Fibroblast of lung (primary cell): Measurements from ENCODE around the gene PSEN1. TPM values are rescaled to one million over a fixed set of nuclear protein-coding genes. Genes with fewer than 3 reads are reported as not detected.

Experiments used
- DNase-seq, 2 donors: peaks; one replicate each; pipeline versions ENCODE4 v3.0.0 to v3.0.0-alpha.2; 2010; ENCODE audit warnings: low read depth in 2 of 2
- H2AFZ ChIP-seq: 2 replicates; pipeline ENCODE4 v1.5.1; 2012; ENCODE audit warnings: low read length, control low read depth, inconsistent platforms
- H3K27ac ChIP-seq: 2 replicates; pipeline ENCODE4 v1.5.1; 2011; ENCODE audit warnings: low read length, control low read depth; ENCODE audit not compliant: insufficient read depth
- H3K27me3 ChIP-seq: 2 replicates; pipeline ENCODE4 v1.5.1; 2011; ENCODE audit warnings: mild to moderate bottlenecking, low read length; ENCODE audit not compliant: control insufficient read depth, insufficient read depth
- H3K36me3 ChIP-seq: 2 replicates; pipeline ENCODE4 v1.5.1; 2011; ENCODE audit warnings: low read length; ENCODE audit not compliant: control insufficient read depth, insufficient read depth
- H3K4me1 ChIP-seq: 2 replicates; pipeline ENCODE4 v1.5.1; 2011; ENCODE audit warnings: low read length; ENCODE audit not compliant: control insufficient read depth, insufficient read depth; ENCODE audit errors: extremely low read depth
- H3K4me2 ChIP-seq: 2 replicates; pipeline ENCODE4 v1.5.1; 2011; ENCODE audit warnings: low read length, control low read depth; ENCODE audit not compliant: insufficient read depth; ENCODE audit errors: extremely low read depth
- H3K4me3 ChIP-seq, 4 experiments: fragments of 200-600 bp in 1 of 4; sonication (generic) in 1 of 4; replicated peaks in 1 of 4; 2 replicates each; pipeline ENCODE4 v1.5.1; 2011 to 2016; ENCODE audit warnings: low read length in 4 of 4, low read depth in 3 of 4, mild to moderate bottlenecking in 3 of 4, control low read depth in 2 of 4, inconsistent platforms in 1 of 4, mixed read lengths in 1 of 4; ENCODE audit not compliant: insufficient read depth in 1 of 4; ENCODE audit errors: control extremely low read depth in 1 of 4
- H3K79me2 ChIP-seq: 2 replicates; pipeline ENCODE4 v1.5.1; 2012; ENCODE audit warnings: mild to moderate bottlenecking, low read length, inconsistent platforms; ENCODE audit not compliant: control insufficient read depth, insufficient read depth
- H3K9ac ChIP-seq: 2 replicates; pipeline ENCODE4 v1.5.1; 2011; ENCODE audit warnings: mild to moderate bottlenecking, low read length, control low read depth; ENCODE audit not compliant: insufficient read depth
- H3K9me3 ChIP-seq: 2 replicates; pipeline ENCODE4 v1.5.1; 2012; ENCODE audit warnings: low read depth, low read length; ENCODE audit not compliant: control insufficient read depth, insufficient read depth
- H4K20me1 ChIP-seq: 2 replicates; pipeline ENCODE4 v1.5.1; 2011; ENCODE audit warnings: low read length; ENCODE audit not compliant: control insufficient read depth, insufficient read depth; ENCODE audit errors: extremely low read depth
- EZH2 ChIP-seq: IDR thresholded peaks from 2 replicates; pipeline ENCODE4 v1.5.1; 2012; ENCODE audit warnings: low read length, control low read depth, mild to moderate bottlenecking; ENCODE audit errors: missing control alignments
- polyA plus RNA-seq, 2 donors: library from polyadenylated mRNA; depleted of rRNA in 1 of 2; stranded (reverse) in 1 of 2; unstranded in 1 of 2; fragments of >200 nt; gene quantifications; 2 replicates each; pipeline ENCODE4 v1.2.1, GENCODE V29; 2011 to 2012; ENCODE audit warnings: missing spikeins in 1 of 2
- total RNA-seq: library from RNA; depleted of rRNA; stranded (reverse); fragments of >200 nt; gene quantifications from 2 replicates; pipeline ENCODE4 v1.2.1, GENCODE V29; 2014
- TF ChIP-seq, protein P1 (sequence below), 2 donors: IDR thresholded peaks in 1 of 2; conservative IDR thresholded peaks in 1 of 2; 1 replicate in 1 of 2; 2 replicates in 1 of 2; pipeline ENCODE4 v1.5.1; 2011 to 2012; ENCODE audit warnings: low read length in 2 of 2, control low read depth in 1 of 2, inconsistent platforms in 1 of 2, low read depth in 1 of 2, mild to moderate bottlenecking in 1 of 2

Gene PSEN1
- total and polyA plus RNA-seq, 2 donors (not counting 1 experiment from before 2014, with no cell fraction given) = 22.0 to 53.7 TPM

DNA sequence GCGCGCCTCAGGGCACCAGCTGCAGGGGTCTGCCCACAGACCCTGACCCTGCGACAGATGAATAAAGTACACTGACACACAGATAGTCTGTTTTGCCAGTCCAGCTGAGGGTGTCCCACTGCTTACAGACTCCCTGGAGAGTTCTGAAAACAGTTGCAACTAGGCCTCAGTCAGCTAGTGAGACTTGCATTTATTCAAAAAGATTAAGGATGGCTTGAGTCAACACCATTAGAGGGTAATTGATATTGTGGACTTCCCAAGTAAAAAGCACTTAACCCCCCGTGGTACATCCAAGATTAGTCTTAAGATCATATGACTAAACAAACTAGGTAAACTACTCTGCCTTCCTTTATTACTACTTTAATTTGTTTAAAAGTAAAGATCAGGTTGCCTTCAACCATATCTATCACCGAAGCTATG lies 11.1 kb upstream of the PSEN1 start:
- Histone ChIP-seq H3K4me1 (no peaks in the 10 kb centered on the region), H3K4me3 (no peak overlapping the region), H3K36me3 (peaks cover 6% of the 10 kb centered on the region), H3K9ac (no peak overlapping the region), H3K27me3 (no peaks in the 10 kb centered on the region), H3K27ac (no peak overlapping the region), H3K4me2 (no peak overlapping the region), H3K79me2 (no peaks in the 10 kb centered on the region), H3K9me3 (no peaks in the 10 kb centered on the region), H4K20me1 (no peaks in the 10 kb centered on the region), H2AFZ (no peak overlapping the region)
- DNase-seq = no peak
- no peak for TF ChIP-seq EZH2
- TF ChIP-seq, protein P1, sequence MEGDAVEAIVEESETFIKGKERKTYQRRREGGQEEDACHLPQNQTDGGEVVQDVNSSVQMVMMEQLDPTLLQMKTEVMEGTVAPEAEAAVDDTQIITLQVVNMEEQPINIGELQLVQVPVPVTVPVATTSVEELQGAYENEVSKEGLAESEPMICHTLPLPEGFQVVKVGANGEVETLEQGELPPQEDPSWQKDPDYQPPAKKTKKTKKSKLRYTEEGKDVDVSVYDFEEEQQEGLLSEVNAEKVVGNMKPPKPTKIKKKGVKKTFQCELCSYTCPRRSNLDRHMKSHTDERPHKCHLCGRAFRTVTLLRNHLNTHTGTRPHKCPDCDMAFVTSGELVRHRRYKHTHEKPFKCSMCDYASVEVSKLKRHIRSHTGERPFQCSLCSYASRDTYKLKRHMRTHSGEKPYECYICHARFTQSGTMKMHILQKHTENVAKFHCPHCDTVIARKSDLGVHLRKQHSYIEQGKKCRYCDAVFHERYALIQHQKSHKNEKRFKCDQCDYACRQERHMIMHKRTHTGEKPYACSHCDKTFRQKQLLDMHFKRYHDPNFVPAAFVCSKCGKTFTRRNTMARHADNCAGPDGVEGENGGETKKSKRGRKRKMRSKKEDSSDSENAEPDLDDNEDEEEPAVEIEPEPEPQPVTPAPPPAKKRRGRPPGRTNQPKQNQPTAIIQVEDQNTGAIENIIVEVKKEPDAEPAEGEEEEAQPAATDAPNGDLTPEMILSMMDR (conservative IDR thresholded peaks at IDR 0.05 in 1 of 2, IDR thresholded peaks at IDR 0.05 in 1 of 2; ENCODE audit: low read depth in 1 of 2, low read length in 2 of 2) = no peak

DNA sequence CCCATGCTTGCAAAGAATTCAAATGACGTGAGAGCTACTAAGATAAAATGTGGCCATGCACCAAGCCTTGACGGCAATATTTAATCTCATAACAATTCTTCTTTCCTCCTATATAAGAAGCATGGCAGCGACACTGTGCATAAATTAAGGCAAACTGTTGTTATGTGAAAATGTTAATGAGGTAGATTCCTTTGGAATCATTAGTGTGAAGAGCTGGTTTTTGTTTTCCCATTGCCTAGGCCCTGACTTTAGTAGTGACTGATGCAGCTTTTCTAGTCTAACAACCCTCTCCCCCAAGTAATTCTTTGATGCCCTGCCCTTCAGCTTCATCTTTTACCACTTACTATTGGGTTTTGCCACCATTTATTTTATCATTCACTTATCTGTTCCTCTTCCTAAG lies 10.6 kb upstream of the PSEN1 start:
- no peaks in the 10 kb centered on the region for H3K4me1 ChIP-seq
- H2AFZ ChIP-seq = no peak overlapping the region
- no peak for DNase-seq
- TF ChIP-seq EZH2 = no peak
- TF ChIP-seq, protein P1 (conservative IDR thresholded peaks at IDR 0.05 in 1 of 2, IDR thresholded peaks at IDR 0.05 in 1 of 2; ENCODE audit: low read depth in 1 of 2, low read length in 2 of 2) = no peak
- no peaks in the 10 kb centered on the region for H4K20me1 ChIP-seq
- H3K27me3 ChIP-seq = no peaks in the 10 kb centered on the region
- no peak overlapping the region for H3K4me2 ChIP-seq
- no peaks in the 10 kb centered on the region for H3K79me2 ChIP-seq
- H3K4me3 ChIP-seq = no peak overlapping the region
- H3K9me3 ChIP-seq = no peaks in the 10 kb centered on the region
- no peak overlapping the region for H3K27ac ChIP-seq
- peaks cover 6% of the 10 kb centered on the region for H3K36me3 ChIP-seq
- no peak overlapping the region for H3K9ac ChIP-seq

DNA sequence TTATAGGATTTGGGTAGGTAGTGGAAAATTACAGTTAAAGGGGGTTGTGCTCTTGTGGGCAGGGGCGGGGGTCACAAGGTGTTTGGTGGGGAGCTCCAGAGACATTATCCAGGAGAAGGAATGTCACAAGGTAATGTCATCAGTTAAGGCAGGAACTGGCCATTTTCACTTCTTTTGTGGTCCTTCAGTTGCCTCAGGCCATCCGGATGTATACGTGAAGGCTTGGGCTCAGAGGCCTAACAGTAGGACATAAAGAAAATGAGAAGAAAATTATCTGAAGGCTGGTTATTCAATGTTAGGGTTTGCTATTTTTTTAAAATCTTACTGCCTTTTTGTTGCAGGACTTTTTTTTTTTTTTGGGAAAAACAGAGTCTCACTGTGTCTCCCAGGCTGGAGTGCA lies 2.5 kb upstream of the PSEN1 start:
- Histone ChIP-seq H3K79me2 (peaks cover 16% of the 10 kb centered on the region), H3K27me3 (no peaks in the 10 kb centered on the region), H3K4me2 (no peak overlapping the region), H3K4me3 (no peak overlapping the region), H2AFZ (no peak overlapping the region), H3K36me3 (no peaks in the 10 kb centered on the region), H4K20me1 (no peaks in the 10 kb centered on the region), H3K9me3 (no peaks in the 10 kb centered on the region), H3K9ac (no peak overlapping the region), H3K4me1 (no peaks in the 10 kb centered on the region), H3K27ac (no peak overlapping the region)
- TF ChIP-seq, protein P1 (conservative IDR thresholded peaks at IDR 0.05 in 1 of 2, IDR thresholded peaks at IDR 0.05 in 1 of 2; ENCODE audit: low read depth in 1 of 2, low read length in 2 of 2) = no peak
- TF ChIP-seq EZH2 = no peak
- no peak for DNase-seq
